Left lung (tissue), 10 donors: Measurements from ENCODE around the gene OR4K13. TPM values are rescaled to one million over a fixed set of nuclear protein-coding genes. Genes with fewer than 3 reads are reported as not detected.

Source experiments
- ATAC-seq: fragments of 200-7000 bp; cut with Tn5 transposase; one replicate; pipeline ENCODE4 v1.9.1; 2020; ENCODE audit warnings: moderate library complexity
- DNase-seq, 4 donors: peaks; one replicate each; pipeline ENCODE4 v3.0.0-alpha.2; 2013 to 2020
- H3K27ac ChIP-seq, 2 donors: fragments of 200-600 bp; sonication (generic) in 1 of 2; one replicate each; pipeline versions ENCODE4 v1.5.0 to v1.8.0; 2020 to 2021
- H3K27me3 ChIP-seq, 2 donors: fragments of 200-600 bp; sonication (generic) in 1 of 2; one replicate each; pipeline versions ENCODE4 v1.5.0 to v1.8.0; 2020 to 2021
- H3K36me3 ChIP-seq, 2 donors: fragments of 200-600 bp; sonication (generic) in 1 of 2; one replicate each; pipeline versions ENCODE4 v1.5.0 to v1.8.0; 2020 to 2021
- H3K4me1 ChIP-seq, 2 donors: fragments of 200-600 bp; one replicate each; pipeline ENCODE4 v1.8.0; 2021
- H3K4me3 ChIP-seq, 2 donors: fragments of 200-600 bp; sonication (generic) in 1 of 2; one replicate each; pipeline versions ENCODE4 v1.5.0 to v1.8.0; 2020 to 2021; ENCODE audit warnings: mild to moderate bottlenecking in 1 of 2
- H3K9me3 ChIP-seq, 2 donors: fragments of 200-600 bp; sonication (generic) in 1 of 2; one replicate each; pipeline versions ENCODE4 v1.5.0 to v1.8.0; 2020 to 2021
- intact Hi-C, 2 donors: fragments of 100-400 bp; cut with DNase I; formaldehyde crosslinking; loops; one replicate each; pipeline versions ENCODE4 v1.11.2 to v1.14.2; 2022
- polyA plus RNA-seq, 6 donors: library from polyadenylated mRNA; unstranded; fragments of 120-200 nt; gene quantifications; one replicate each; pipeline ENCODE4 v1.2.1, GENCODE V29; 2013; ENCODE audit not compliant: insufficient read length in 6 of 6
- total RNA-seq, 2 donors: library from RNA; stranded (reverse); fragmentation: NEBNext Ultra II Directional; extraction: Animal tissue kit (Norgen Biotek cat#: 25700); gene quantifications; one replicate each; pipeline ENCODE4 v1.2.1, GENCODE V29; 2021
- TF ChIP-seq, protein P1 (sequence below), 2 donors: fragments of 200-600 bp; sonication (generic) in 1 of 2; IDR thresholded peaks; one replicate each; pipeline versions ENCODE4 v1.5.0 to v1.8.0; 2021; ENCODE audit warnings: antibody characterized with exemption in 2 of 2
- donor health status: DM: no; HTN: yes; CAD: no.
- donor health status: DM: no; HTN: no; CAD: no.

The OR4K13 gene
- total and polyA plus RNA-seq, 8 donors, result 0.03 TPM; not detected in 6

- DNase-seq, result no peak
- no peaks in the 10 kb centered on the region for H3K27me3 ChIP-seq
- H3K36me3 ChIP-seq, result no peaks in the 10 kb centered on the region
- ATAC-seq, result no peak
- TF ChIP-seq, protein P1, sequence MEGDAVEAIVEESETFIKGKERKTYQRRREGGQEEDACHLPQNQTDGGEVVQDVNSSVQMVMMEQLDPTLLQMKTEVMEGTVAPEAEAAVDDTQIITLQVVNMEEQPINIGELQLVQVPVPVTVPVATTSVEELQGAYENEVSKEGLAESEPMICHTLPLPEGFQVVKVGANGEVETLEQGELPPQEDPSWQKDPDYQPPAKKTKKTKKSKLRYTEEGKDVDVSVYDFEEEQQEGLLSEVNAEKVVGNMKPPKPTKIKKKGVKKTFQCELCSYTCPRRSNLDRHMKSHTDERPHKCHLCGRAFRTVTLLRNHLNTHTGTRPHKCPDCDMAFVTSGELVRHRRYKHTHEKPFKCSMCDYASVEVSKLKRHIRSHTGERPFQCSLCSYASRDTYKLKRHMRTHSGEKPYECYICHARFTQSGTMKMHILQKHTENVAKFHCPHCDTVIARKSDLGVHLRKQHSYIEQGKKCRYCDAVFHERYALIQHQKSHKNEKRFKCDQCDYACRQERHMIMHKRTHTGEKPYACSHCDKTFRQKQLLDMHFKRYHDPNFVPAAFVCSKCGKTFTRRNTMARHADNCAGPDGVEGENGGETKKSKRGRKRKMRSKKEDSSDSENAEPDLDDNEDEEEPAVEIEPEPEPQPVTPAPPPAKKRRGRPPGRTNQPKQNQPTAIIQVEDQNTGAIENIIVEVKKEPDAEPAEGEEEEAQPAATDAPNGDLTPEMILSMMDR (IDR thresholded peaks at IDR 0.05), result no peak
- intact Hi-C loops, result no loop called here
- no peaks in the 10 kb centered on the region for H3K4me1 ChIP-seq
- peaks cover 0 to 3% of the 10 kb centered on the region in 2 donors for H3K9me3 ChIP-seq
- H3K4me3 ChIP-seq, result no peak overlapping the region
- no peak overlapping the region for H3K27ac ChIP-seq
Measured at GRCh38 chr14:20035449-20035848, 389 bp downstream of the OR4K13 start.

DNA sequence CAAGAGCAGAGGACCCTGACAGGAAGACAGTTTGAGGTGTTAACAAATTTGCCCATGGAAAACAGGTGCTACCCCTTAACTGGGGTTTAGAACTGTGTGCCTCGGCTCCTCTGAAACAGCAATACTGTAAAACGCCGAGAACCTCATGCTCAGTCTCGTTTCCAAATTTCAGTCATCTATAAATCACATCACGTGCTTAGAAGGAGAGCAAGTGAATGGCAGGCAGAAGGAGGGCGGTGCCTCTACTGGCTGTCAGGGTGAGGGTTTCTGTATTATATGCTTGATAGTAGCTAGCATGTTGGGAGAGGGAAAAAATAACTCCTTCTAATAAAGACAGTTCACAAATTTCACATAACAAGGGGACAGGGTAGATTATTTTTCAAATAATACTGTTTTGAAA, 4.8 kb downstream of the OR4K13 start:
- Histone ChIP-seq H3K36me3 (no peaks in the 10 kb centered on the region), H3K27me3 (no peaks in the 10 kb centered on the region), H3K9me3 (no peaks in the 10 kb centered on the region), H3K4me3 (no peak overlapping the region), H3K4me1 (no peaks in the 10 kb centered on the region), H3K27ac (no peak overlapping the region)
- intact Hi-C loops, result no loop called here
- no peak for DNase-seq
- TF ChIP-seq, protein P1 (IDR thresholded peaks at IDR 0.05), result no peak
- no peak for ATAC-seq

DNA sequence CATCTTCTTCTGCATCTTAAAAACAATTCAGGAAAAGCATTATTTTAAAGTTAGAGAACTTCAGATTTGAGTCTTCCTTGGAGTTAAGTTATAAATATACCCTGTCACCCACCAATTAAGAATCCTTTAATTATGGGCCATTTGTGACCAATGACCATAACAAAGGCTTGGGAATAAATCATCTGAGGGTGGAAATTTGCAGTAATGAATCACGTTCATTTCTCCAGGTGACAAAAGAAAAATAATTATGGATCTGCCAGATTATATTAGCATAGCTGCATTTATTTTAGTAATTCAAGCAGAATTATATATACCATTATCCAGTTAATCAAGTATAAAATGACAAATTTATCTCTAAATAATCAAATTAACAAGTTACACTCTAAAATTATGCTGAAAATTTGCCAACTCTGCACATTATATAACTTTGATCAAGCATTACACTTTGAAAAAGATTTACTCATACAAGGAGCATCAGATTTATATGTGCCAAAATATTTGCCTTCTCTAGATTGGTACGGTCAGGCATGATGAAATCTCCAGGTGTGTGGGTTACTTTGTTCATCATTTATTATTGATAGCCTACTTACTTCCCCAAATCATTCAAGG, 16.5 kb downstream of the OR4K13 start, which contains the start of gene OR4K14:
OR4K14 (minus strand) TSS at position 51 of the 609 bp plus-strand sequence. CDS start 4,114 bp downstream, outside the sequence.
- ATAC-seq, result no peak
- no peaks in the 10 kb centered on the region for H3K27me3 ChIP-seq
- TF ChIP-seq, protein P1 (IDR thresholded peaks at IDR 0.05), result no peak

DNA sequence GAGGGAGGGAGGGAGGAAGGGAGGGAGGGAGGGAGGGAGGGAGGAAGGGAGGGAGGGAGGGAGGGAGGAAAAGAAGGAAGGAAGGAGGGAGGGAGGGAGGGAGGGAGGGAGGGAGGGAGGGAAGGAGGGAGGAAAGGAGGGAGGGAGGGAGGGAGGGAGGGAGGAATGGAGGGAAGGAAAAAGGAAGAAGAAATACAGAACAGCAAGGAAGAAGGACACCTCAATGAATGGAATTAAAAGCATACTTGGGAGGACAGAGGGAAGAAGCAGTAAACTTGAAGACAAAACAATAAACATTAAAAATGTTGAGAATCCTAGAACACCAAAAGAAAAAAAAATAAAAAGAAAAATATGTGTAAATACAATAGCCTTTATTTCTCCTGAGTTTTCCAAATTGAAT, 27.7 kb downstream of the OR4K13 start:
- H3K9me3 ChIP-seq, result no peaks in the 10 kb centered on the region
- no peak overlapping the region for H3K27ac ChIP-seq
- H3K4me3 ChIP-seq, result no peak overlapping the region
- intact Hi-C loops, result no loop called here
- H3K36me3 ChIP-seq, result no peaks in the 10 kb centered on the region
- ATAC-seq (no peak), DNase-seq (no peak)
- TF ChIP-seq, protein P1 (IDR thresholded peaks at IDR 0.05), result no peak
- H3K4me1 ChIP-seq, result no peaks in the 10 kb centered on the region
- H3K27me3 ChIP-seq, result no peaks in the 10 kb centered on the region

More for the DNA sequence above, 16.5 kb downstream of the OR4K13 start, which contains the start of gene OR4K14:
- no peaks in the 10 kb centered on the region for H3K9me3 ChIP-seq
- no peak within 1 kb of the TSS for H3K27ac ChIP-seq
- intact Hi-C loops, result no loop called here
- H3K4me1 ChIP-seq, result no peaks in the 10 kb centered on the region
- no peak within 1 kb of the TSS for H3K4me3 ChIP-seq
- H3K36me3 ChIP-seq, result no peaks in the 10 kb centered on the region
- no peak for DNase-seq

GRCh38 chr14:20002319-20002718, 33.5 kb downstream of the OR4K13 start:
- Histone ChIP-seq H3K4me1 (no peaks in the 10 kb centered on the region), H3K27me3 (no peaks in the 10 kb centered on the region), H3K27ac (no peak overlapping the region), H3K36me3 (no peaks in the 10 kb centered on the region), H3K4me3 (no peak overlapping the region), H3K9me3 (no peaks in the 10 kb centered on the region)
- intact Hi-C loops, result no loop called here
- DNase-seq (no peak), ATAC-seq (no peak)
- TF ChIP-seq, protein P1 (IDR thresholded peaks at IDR 0.05), result no peak
